Type B pancreatic cell (in vitro differentiated cells): ENCODE data around the gene SERINC5. TPM values are rescaled to one million over a fixed set of nuclear protein-coding genes. Genes with fewer than 3 reads are reported as not detected.

Source experiments
- DNase-seq: peaks from one replicate; pipeline ENCODE4 v3.0.0; 2021; ENCODE audit warnings: mixed read lengths; ENCODE audit not compliant: unreplicated experiment; ENCODE audit errors: extremely low spot score
- H3K27ac Mint-ChIP-seq: 2 replicates; pipeline ENCODE4 v1.8.0; 2021; ENCODE audit warnings: mild to moderate bottlenecking, mixed read lengths
- H3K27me3 Mint-ChIP-seq: 2 replicates; pipeline ENCODE4 v1.8.0; 2021; ENCODE audit warnings: mixed read lengths
- H3K36me3 Mint-ChIP-seq: 2 replicates; pipeline ENCODE4 v1.8.0; 2021; ENCODE audit warnings: mixed read lengths
- H3K4me1 Mint-ChIP-seq: one replicate; pipeline ENCODE4 v1.8.0; 2021; ENCODE audit warnings: mixed read lengths; ENCODE audit not compliant: unreplicated experiment
- H3K4me3 Mint-ChIP-seq: 2 replicates; pipeline ENCODE4 v1.8.0; 2021; ENCODE audit warnings: mild to moderate bottlenecking, mixed read lengths
- H3K9me3 Mint-ChIP-seq: 2 replicates; pipeline ENCODE4 v1.8.0; 2021; ENCODE audit warnings: mixed read lengths
- CTCF ChIP-seq: fragments of 200-600 bp; sonication (generic); conservative IDR thresholded peaks from 2 replicates; pipeline ENCODE4 v1.5.0; 2021; ENCODE audit warnings: antibody characterized with exemption, mild to moderate bottlenecking
- total RNA-seq: library from RNA; stranded (reverse); gene quantifications from 2 replicates; pipeline ENCODE4 v1.2.1, GENCODE V29; 2021; ENCODE audit warnings: low replicate concordance

SERINC5 gene
- total RNA-seq, 1 donor from 2014 or later: 59.0 TPM

GRCh38 chr5:80212171-80212667 is 43.6 kb downstream of the SERINC5 start:
- H3K4me3 Mint-ChIP-seq: no peak overlapping the region
- peaks cover 8% of the 10 kb centered on the region for H3K36me3 Mint-ChIP-seq
- H3K4me1 Mint-ChIP-seq: peaks cover 8% of the 10 kb centered on the region
- peaks cover 7% of the 10 kb centered on the region for H3K9me3 Mint-ChIP-seq
- DNase-seq: no peak
- no peak overlapping the region for H3K27ac Mint-ChIP-seq
- TF ChIP-seq CTCF: no peak
- no peaks in the 10 kb centered on the region for H3K27me3 Mint-ChIP-seq

GRCh38 chr5:80211327-80211726 is 44.5 kb downstream of the SERINC5 start:
- Mint-ChIP-seq H3K4me3 (no peak overlapping the region), H3K9me3 (peaks cover 7% of the 10 kb centered on the region), H3K36me3 (peaks cover 8% of the 10 kb centered on the region), H3K27me3 (no peaks in the 10 kb centered on the region), H3K27ac (no peak overlapping the region), H3K4me1 (peaks cover 8% of the 10 kb centered on the region)
- no peak for DNase-seq
- no peak for TF ChIP-seq CTCF

- Mint-ChIP-seq H3K9me3 (peaks cover under 1% of the 10 kb centered on the region), H3K27me3 (no peaks in the 10 kb centered on the region), H3K36me3 (peaks cover 3% of the 10 kb centered on the region), H3K4me1 (peaks cover 10% of the 10 kb centered on the region), H3K4me3 (no peak overlapping the region), H3K27ac (peak overlapping the region; percentile 30)
- no peak for DNase-seq
- TF ChIP-seq CTCF: no peak
These were observed 45.8 kb downstream of the SERINC5 start for GRCh38 chr5:80210014-80210413.

GRCh38 chr5:80208381-80208780 is 47.5 kb downstream of the SERINC5 start:
- H3K4me1 Mint-ChIP-seq: peaks cover 18% of the 10 kb centered on the region

GRCh38 chr5:80207832-80208231 is 48.0 kb downstream of the SERINC5 start:
- H3K27ac Mint-ChIP-seq: no peak overlapping the region
- H3K36me3 Mint-ChIP-seq: peaks cover under 1% of the 10 kb centered on the region
- no peak for TF ChIP-seq CTCF
- H3K4me3 Mint-ChIP-seq: no peak overlapping the region
- no peaks in the 10 kb centered on the region for H3K9me3 Mint-ChIP-seq
- no peaks in the 10 kb centered on the region for H3K27me3 Mint-ChIP-seq
- peaks cover 18% of the 10 kb centered on the region for H3K4me1 Mint-ChIP-seq
- no peak for DNase-seq

More at GRCh38 chr5:80208381-80208780, 47.5 kb downstream of the SERINC5 start:
- no peaks in the 10 kb centered on the region for H3K36me3 Mint-ChIP-seq
- peak overlapping the region; percentile 28 for H3K27ac Mint-ChIP-seq
- no peak overlapping the region for H3K4me3 Mint-ChIP-seq
- H3K27me3 Mint-ChIP-seq: no peaks in the 10 kb centered on the region
- no peaks in the 10 kb centered on the region for H3K9me3 Mint-ChIP-seq
- TF ChIP-seq CTCF: no peak
- DNase-seq: no peak

- no peak for TF ChIP-seq CTCF
- H3K36me3 Mint-ChIP-seq: peaks cover 10% of the 10 kb centered on the region
- H3K4me3 Mint-ChIP-seq: no peak overlapping the region
- no peaks in the 10 kb centered on the region for H3K27me3 Mint-ChIP-seq
- H3K27ac Mint-ChIP-seq: peak overlapping the region; percentile 5
- peaks cover 16% of the 10 kb centered on the region for H3K4me1 Mint-ChIP-seq
- DNase-seq: no peak
- no peaks in the 10 kb centered on the region for H3K9me3 Mint-ChIP-seq
These were observed 49.6 kb downstream of the SERINC5 start for GRCh38 chr5:80206282-80206681.
